Fibroblast of pulmonary artery (primary cell): ENCODE results near the gene CSF1.

Experiments used
- DNase-seq: peaks from one replicate; pipeline ENCODE4 v3.0.0-alpha.2; 2010; ENCODE audit warnings: low read depth
- H3K4me3 ChIP-seq: replicated peaks from 2 replicates; pipeline ENCODE4 v1.5.1; 2011; ENCODE audit warnings: low read depth, mild to moderate bottlenecking, control low read depth, low read length, moderate library complexity
- TF ChIP-seq, protein P1 (sequence below): IDR thresholded peaks from 2 replicates; pipeline ENCODE4 v1.5.1; 2011; ENCODE audit warnings: mild to moderate bottlenecking, control low read depth, low read length, inconsistent platforms; ENCODE audit errors: missing control alignments

CSF1 gene

GRCh38 chr1:109969146-109969829 lies 58.6 kb downstream of the CSF1 start:
- no peak overlapping the region for H3K4me3 ChIP-seq
- peak; percentile 39 for DNase-seq
- TF ChIP-seq, protein P1, sequence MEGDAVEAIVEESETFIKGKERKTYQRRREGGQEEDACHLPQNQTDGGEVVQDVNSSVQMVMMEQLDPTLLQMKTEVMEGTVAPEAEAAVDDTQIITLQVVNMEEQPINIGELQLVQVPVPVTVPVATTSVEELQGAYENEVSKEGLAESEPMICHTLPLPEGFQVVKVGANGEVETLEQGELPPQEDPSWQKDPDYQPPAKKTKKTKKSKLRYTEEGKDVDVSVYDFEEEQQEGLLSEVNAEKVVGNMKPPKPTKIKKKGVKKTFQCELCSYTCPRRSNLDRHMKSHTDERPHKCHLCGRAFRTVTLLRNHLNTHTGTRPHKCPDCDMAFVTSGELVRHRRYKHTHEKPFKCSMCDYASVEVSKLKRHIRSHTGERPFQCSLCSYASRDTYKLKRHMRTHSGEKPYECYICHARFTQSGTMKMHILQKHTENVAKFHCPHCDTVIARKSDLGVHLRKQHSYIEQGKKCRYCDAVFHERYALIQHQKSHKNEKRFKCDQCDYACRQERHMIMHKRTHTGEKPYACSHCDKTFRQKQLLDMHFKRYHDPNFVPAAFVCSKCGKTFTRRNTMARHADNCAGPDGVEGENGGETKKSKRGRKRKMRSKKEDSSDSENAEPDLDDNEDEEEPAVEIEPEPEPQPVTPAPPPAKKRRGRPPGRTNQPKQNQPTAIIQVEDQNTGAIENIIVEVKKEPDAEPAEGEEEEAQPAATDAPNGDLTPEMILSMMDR: no peak

DNA sequence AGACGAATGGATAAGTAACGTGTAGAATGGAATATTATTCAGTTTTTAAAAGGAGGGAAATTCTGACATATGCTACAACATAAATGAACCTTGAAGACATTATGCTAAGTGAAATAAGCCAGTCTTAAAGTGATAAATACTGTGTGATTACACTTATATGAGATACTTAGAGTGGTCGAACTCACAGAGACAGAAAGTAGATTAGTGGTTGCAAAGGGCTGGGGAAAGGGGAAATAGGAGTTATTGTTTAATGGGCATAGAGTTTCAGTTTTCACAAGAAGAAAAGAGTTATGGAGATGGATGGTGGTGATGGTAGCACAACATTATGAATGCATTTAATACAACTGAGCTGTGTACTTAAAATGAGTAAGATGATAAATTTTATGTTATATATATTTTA lies 59.3 kb downstream of the CSF1 start:
- DNase-seq: no peak
- TF ChIP-seq, protein P1: no peak
- no peak overlapping the region for H3K4me3 ChIP-seq

GRCh38 chr1:109971559-109971958 lies 60.9 kb downstream of the CSF1 start:
- H3K4me3 ChIP-seq: no peak overlapping the region
- no peak for DNase-seq
- TF ChIP-seq, protein P1: no peak

DNA sequence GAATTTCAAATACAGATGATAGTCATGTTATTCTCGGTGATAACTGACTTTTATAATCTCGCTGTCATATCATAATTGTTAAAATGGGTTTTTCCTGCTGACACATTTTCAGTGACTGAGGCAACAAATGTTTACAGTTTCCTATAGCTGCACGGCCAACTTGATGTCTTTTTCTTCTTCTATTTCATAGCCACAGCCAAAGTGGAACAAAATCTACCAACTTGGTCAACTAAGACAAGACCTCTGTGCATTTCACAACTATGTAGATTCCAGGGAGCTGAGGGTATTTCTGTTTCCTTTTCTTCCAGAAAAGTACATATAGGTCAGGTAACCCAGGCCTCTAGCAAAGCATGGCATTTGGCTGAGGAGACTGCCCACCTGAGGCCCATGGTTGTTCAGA lies 63.5 kb downstream of the CSF1 start:
- TF ChIP-seq, protein P1: no peak
- H3K4me3 ChIP-seq: no peak overlapping the region
- DNase-seq: no peak

GRCh38 chr1:109975718-109976117 lies 65.1 kb downstream of the CSF1 start:
- DNase-seq: peak; percentile 91
- TF ChIP-seq, protein P1: no peak
- no peak overlapping the region for H3K4me3 ChIP-seq

DNA sequence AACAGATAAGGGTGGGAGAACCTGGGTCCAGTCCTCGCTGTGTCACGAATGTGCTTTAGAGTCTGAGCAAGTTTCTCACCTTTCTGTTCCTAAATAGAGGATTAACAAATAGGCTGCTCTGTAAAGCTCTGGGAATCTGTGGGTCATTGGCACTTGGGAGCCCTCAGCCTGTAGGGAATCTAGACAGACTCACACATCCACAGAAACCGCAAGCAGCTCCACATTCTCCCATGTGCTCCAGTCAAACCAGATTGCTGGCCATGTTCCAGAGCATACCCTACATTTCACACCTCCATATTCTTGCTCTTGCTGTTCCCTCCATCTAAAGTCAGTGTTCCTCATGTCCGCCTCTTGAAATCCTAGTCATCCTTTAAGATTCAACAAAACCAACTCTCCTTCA lies 66.1 kb downstream of the CSF1 start:
- H3K4me3 ChIP-seq: no peak overlapping the region
- no peak for DNase-seq

More for the DNA sequence above, 66.1 kb downstream of the CSF1 start:
- TF ChIP-seq, protein P1: no peak
